K562 (cell line): ENCODE data around the gene GGA2. TPM values are rescaled to one million over a fixed set of nuclear protein-coding genes. Genes with fewer than 3 reads are reported as not detected.

Experiments
- BHLHE40 ChIP-seq: IDR thresholded peaks from 2 replicates; pipeline ENCODE4 v1.6.1; 2011; ENCODE audit warnings: low read length, improper control_type of control experiment
- CAMTA2 ChIP-seq: fragments of 250-450 bp; sonication (Bioruptor Pico); conservative IDR thresholded peaks from 2 replicates; pipeline ENCODE4 v1.5.1; 2022
- CBFA2T2 ChIP-seq: fragments of 450-650 bp; conservative IDR thresholded peaks from 2 replicates; pipeline ENCODE4 v1.6.1; 2017; ENCODE audit warnings: mild to moderate bottlenecking
- CREB5 ChIP-seq: fragments of 250-450 bp; sonication (Bioruptor Pico); IDR thresholded peaks from 2 replicates; pipeline ENCODE4 v1.5.0; 2020; ENCODE audit warnings: mild to moderate bottlenecking
- FOXK2 ChIP-seq, 2 experiments: fragments of 450-650 bp; IDR thresholded peaks in 1 of 2; conservative IDR thresholded peaks in 1 of 2; 2 replicates each; pipeline ENCODE4 v1.6.1; 2016; ENCODE audit warnings: low read depth in 2 of 2, mild to moderate bottlenecking in 1 of 2
- HDAC8 ChIP-seq: fragments of 450-650 bp; IDR thresholded peaks from 2 replicates; pipeline ENCODE4 v1.6.1; 2016; ENCODE audit warnings: mild to moderate bottlenecking, missing genetic modification characterization, moderate library complexity, missing compliant biosample characterization
- MGA ChIP-seq: fragments of 450-650 bp; IDR thresholded peaks from 2 replicates; pipeline ENCODE4 v1.6.1; 2016; ENCODE audit warnings: mild to moderate bottlenecking, moderate library complexity
- MNT ChIP-seq, 2 experiments: fragments of 450-650 bp; conservative IDR thresholded peaks; 2 replicates each; pipeline ENCODE4 v1.6.1; 2017; ENCODE audit warnings: mild to moderate bottlenecking in 2 of 2, moderate library complexity in 2 of 2
- MYBL2 ChIP-seq, 2 experiments: fragments of 450-650 bp in 1 of 2; sonication (generic) in 1 of 2; formaldehyde crosslinking in 1 of 2; IDR thresholded peaks; 2 replicates each; pipeline versions ENCODE4 v1.6.1 to v1.8.1; 2017 to 2022; ENCODE audit warnings: borderline replicate concordance in 1 of 2, inconsistent platforms in 1 of 2, low read depth in 1 of 2, mild to moderate bottlenecking in 1 of 2, missing genetic modification reagents in 1 of 2, moderate library complexity in 1 of 2
- polyA plus RNA-seq, 8 experiments: library from polyadenylated mRNA; depleted of rRNA in 4 of 8; stranded (reverse) in 5 of 8; unstranded in 3 of 8; fragments of >200 nt; fragmentation: Nextera tagmentation in 2 of 8; fragmentation: Illumina TruSeq in 1 of 8; extraction: Ambion mirVana in 2 of 8; extraction: Trizol in 1 of 8; gene quantifications; 2 replicates each; pipeline versions ENCODE4 v1.2.1 to v1.2.3, GENCODE V29; 2011 to 2014; ENCODE audit warnings: inconsistent platforms in 1 of 8, missing spikeins in 1 of 8
- total RNA-seq, 7 experiments: library from RNA; depleted of rRNA in 6 of 7; stranded (reverse); fragments of >200 nt in 6 of 7; fragmentation: Illumina TruSeq in 2 of 7; extraction: Trizol in 2 of 7; gene quantifications; 2 replicates each; pipeline versions ENCODE4 v1.2.1 to v1.2.3, GENCODE V29; 2011 to 2021; ENCODE audit warnings: low replicate concordance in 1 of 7

GGA2 gene
- total and polyA plus RNA-seq, 9 of the 15 experiments (the other 6 are each of a cell fraction or from before 2014, with no cell fraction given) = 11.9 to 133 (median 66.3) TPM

GRCh38 chr16:23496821-23497542 lies 13.3 kb downstream of the GGA2 start (continued):
- TF ChIP-seq MGA (peak; percentile 31; the same call in 1 of the 2 replicates), MNT (conservative IDR thresholded peaks at IDR 0.05) (peak; percentile 25 to 60; a peak in 2 of 4 replicates), CBFA2T2 (peak; percentile 54), HDAC8 (no peak), CAMTA2 (CRISPR knock-in tag) (no peak), MYBL2 (IDR thresholded peaks at IDR 0.05; ENCODE audit: low read depth) (no peak), MYBL2 (CRISPR knock-in tag; IDR thresholded peaks at IDR 0.05; ENCODE audit: borderline replicate concordance) (no peak), FOXK2 (conservative IDR thresholded peaks at IDR 0.05 in 1 of 2, IDR thresholded peaks at IDR 0.05 in 1 of 2; ENCODE audit: low read depth in 2 of 2) (0 out of 4 replicates have a peak, but pooled peaks have one; percentile 22 to 42), CREB5 (CRISPR knock-in tag) (no peak), BHLHE40 (peak; percentile 83)
